Stimulated activated CD8-positive, alpha-beta memory T cell treated with anti-CD3 and anti-CD28 coated beads, Interleukin-7, amount 100 ng/mL, for 48 hours (primary cell): ENCODE measurements around the gene SYNGR4.
"Not testable (repeated sequence)": the region's sequence is repeated elsewhere in the genome, so short reads cannot be mapped to it uniquely, and the experiment has no call there.

Source experiments
- DNase-seq, 2 donors: peaks; one replicate each; pipeline ENCODE4 v3.0.0-alpha.2; 2020; ENCODE audit warnings: low read depth in 1 of 2; ENCODE audit errors: extremely low read depth in 1 of 2

Gene SYNGR4

DNA sequence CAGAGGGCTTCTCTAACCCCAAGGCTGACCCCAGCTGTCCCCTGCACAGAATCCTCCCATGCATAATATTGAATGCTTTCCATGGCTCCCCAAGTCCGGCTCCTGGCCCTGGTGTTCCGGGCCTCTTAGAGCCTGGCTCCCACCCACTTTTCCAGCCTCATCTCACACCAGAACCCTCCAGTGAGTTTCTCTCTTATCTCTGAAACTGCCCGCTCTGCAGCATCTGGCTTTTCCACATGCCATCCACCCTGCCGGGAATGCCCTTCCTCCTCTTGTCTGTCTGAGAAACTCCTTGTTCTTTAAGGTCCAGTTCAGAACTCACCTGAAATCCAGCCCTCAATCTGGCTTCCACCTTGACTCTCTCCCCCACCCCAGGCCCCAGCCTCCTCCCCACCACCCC lies 6.8 kb downstream of the SYNGR4 start:
- DNase-seq, result no peak

DNA sequence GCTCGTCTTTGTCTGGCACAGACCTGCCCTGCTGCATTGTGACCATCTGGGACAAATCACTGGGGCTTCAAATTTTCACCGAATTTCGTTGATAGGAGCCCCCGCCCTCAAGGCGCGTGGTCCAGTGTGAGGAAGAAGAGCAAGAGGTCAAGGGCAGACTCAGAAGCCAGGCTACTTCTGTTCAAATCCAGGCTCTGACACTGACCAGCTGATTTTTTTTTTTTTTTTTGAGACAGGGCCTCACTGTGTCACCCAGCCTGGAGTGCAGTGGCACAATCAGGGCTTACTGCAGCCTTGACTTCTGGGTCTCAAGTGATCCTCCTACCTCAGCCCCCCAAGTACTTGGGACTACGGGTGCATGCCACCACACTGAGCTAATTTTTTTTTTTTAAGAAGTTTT lies 7.2 kb downstream of the SYNGR4 start:
- DNase-seq, result no peak

DNA sequence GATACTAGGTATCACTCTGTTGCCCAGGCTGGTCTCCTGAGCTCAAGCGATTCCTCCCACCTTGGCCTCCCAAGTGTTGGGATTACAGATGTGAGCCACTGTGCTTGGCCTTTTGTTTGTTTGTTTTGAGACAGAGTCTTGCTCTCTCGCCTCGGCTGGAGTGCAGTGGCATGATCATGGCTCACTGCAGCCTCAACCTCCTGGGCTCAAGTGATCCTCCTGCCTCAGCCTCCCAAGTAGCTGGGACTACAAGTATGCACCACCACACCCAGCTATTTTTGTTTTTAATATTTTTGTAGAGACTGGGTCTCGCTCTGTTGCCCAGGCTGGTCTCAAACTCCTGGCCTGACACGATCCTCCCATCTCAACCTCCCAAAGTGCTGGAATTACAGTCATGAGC lies 7.6 kb downstream of the SYNGR4 start:
- DNase-seq, result not testable (repeated sequence)

- DNase-seq, result no peak
Observed at GRCh38 chr19:48372904-48373303, 8.7 kb downstream of the SYNGR4 start.

GRCh38 chr19:48373567-48373966 lies 9.4 kb downstream of the SYNGR4 start:
- DNase-seq, result no peak

DNA sequence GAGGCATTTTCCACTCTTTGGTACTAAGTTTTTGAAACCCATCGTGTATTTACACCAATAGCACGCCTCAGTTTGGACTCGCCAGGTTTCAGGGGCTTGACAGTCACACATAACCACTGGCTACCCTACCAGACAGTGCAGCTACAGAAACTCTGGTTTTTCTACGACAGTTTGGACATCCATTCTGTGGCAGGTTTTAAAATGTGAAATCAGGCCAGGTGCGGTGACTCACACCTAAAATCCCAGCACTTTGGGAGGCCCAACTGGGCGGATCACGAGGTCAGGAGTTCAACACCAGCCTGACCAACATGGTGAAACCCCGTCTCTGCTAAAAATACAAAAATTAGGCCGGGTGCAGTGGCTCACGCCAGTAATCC lies 14.0 kb downstream of the SYNGR4 start:
- no peak for DNase-seq

DNA sequence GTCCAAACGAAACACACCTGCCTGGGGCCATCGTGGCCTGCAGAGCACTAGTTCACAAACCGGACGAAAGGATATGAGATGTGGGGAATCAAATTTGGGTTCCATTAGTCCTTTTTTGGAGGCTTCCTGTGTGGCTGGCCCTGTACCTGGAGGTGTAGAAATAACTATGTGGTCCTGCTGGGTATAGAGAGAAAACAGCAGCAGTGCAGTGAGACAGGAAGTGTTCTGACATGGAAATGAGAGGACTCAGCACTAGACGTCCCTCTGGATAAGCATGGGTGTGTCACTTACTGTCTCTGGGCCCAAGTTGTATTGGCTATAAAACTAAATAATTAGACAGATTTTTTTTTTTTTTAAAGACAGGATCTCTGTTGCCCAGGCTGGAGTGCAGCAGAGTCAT lies 14.9 kb downstream of the SYNGR4 start:
- DNase-seq, result no peak

DNA sequence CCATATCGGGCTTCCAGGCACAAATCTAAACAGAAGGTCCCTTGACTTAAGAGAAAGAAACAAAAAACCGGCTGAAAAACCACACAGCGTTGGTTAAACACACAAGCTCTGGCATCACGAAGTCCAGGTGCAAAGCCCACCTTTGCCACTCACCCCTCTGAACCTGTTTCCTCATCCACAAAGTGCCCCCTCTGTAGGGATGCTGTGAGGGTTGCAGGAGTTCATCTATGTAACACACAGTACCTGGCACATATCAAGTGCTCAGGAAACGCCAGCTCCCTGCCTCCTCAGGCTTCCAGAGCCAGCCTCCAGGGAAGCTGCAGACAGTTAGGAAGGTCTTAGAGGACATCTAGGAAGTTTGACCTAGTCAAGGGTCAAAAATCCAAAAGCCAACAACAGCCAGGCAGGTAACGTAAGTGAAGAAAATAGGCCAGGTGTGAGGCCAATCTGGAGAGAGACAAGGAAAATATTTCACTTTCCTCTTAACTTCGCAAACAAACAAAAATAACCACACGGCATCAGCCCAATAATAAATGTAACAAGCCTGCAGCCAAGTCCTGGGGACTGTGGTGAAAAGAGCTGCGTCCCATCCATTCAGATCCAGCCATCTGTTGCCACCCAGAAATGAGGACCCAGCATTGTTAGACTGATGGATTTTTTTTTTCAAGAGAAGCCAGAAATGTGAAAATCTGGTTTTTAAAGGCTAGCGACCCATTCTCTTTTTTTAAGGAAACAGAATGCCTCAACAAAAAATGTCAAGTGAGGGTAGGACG lies 17.2 kb downstream of the SYNGR4 start:
- DNase-seq, result no peak

DNA sequence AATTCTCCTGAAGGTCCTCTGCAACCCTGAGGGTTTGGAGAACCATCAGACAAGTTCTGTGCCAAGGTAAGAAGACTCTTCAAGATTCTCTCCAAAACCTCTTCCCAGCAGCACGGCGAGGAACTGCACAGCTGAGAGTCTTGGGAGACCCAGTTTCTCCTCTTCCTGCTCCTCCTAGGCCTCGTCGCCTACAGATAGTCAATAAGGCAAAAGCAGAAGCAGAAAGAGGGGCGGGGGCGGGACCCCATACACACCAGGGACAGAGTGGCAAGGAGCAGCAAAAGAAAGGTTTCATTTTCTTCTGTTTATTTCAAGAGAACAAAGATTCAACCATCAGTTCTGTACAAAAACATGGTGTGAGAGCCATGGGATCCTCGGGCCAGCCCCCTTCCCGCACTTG lies 18.1 kb downstream of the SYNGR4 start:
- DNase-seq, result no peak

DNA sequence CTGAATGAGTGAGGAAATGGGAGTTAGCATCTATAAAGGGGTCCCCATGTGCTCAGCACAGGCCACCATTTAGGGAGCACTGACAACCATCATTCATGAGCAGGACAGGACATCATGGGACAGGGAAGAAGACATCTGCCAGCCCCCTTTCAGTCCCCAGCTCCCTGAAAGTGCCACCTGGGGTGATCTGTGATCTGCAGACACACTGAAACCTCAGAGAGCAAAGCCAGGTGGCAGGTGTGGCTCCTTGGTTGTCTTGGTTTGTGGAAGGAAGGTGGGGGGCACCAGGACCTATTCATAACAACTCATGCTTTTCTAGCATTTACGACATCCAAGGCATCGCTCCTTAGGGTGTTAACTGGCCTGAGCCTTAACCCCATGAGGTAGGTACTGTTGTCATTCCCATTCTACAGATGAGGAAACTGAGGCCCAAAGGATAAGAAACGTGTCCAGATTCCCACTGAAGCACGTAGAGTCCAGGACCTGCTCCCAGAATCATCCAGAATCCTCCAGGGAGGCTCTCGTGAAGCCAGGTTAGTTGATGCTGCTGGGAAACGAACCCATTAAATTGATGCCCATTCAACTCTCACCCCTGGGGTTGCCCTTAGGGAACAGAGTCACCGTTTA lies 21.4 kb downstream of the SYNGR4 start:
- DNase-seq, result no peak

GRCh38 chr19:48386981-48387380 lies 22.8 kb downstream of the SYNGR4 start:
- DNase-seq, result no peak

DNA sequence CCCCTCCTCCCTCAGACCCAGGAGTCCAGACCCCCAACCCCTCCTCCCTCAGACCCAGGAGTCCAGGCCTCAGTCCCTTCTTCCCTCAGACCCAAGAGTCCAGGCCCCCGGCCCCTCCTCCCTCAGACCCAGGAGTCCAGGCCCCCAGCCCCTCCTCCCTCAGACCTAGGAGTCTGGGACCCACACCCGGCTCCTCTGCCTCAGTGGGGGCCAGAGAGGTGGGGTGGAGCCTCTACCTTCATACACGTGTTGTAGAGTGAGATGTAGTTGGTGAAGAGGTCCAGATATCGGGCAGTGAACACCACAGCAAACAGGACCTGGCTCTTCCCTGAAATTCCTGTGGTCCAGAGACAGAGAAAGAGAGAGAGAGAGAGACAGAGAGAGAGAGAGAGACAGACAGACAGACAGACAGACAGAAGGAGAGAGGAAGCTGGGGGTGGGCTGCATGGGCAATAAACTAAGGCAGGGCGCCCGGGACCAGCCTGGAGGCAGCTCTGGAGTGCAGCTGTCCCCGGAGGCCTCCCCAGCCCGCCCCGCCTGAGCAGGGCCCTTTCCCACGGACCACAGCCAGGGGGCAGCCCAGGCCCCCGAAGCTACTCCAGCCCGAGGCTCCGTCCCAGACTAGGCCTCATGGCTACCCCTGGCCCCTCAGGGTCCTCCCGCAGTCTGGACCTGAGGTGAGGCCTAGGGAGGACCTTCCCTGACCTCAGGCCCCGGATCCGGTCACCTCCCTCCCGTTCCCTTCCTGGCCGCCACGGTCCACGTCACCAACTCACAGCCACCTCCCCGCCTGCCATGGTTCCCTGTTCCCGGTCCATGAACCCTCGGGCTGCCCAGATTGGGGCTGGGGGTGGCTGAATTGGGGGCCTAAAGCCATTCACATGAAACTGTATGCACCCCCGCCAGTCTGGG lies 26.3 kb downstream of the SYNGR4 start:
- no peak for DNase-seq

DNA sequence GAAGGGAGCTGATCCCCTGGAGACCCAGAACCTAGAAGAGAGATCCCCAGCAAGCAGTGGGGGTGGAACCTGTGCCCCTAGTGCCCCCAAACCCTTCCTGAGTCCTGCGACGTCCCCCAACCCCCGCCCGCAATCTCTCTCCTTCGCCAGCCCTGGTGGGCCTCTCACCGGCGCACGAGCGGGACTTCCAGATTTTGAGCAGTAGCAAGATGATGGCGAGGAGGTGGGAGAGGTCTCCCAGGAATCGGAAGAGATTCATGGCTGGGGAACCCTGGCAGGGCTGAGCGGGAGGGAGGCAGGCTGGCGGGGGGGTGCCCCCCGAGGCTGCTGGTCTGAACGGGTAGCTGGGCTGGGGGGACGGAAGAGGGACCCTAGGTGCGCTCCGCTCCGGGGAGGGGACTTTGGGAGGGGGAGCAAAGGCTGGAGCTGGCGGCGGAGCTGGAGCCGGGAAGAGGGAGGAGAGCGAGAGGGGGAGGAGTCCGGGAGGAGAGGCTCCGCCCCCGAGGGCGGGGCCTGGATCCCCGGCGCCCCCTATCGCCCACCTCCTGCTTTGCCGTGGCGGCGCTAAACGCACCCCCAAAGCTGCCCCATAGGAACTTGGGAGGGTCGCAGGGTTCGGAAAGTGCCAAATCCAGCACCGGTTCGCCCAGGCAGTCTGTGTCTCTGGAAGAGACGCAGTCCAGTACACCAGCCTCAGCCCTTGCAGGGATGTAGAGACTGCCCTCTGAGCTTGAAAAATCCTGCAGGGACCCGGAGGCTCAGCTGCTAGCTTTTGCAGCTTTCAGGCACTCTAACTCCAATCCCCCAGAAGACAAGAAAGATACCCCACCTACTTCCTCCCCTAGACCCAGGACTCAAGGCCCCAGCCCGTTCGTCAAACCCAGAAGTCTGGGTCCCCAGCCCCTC lies 27.2 kb downstream of the SYNGR4 start, which contains the start of gene KDELR1:
TSS of gene KDELR1 (minus strand) at position 452 of the 906 bp plus-strand sequence. CDS start at position 259, 193 bp downstream.
- no peak for DNase-seq

GRCh38 chr19:48392006-48392344 lies 27.8 kb downstream of the SYNGR4 start:
- not testable (repeated sequence) for DNase-seq

- DNase-seq, result no peak
Observed at GRCh38 chr19:48392860-48393558, 28.8 kb downstream of the SYNGR4 start.

DNA sequence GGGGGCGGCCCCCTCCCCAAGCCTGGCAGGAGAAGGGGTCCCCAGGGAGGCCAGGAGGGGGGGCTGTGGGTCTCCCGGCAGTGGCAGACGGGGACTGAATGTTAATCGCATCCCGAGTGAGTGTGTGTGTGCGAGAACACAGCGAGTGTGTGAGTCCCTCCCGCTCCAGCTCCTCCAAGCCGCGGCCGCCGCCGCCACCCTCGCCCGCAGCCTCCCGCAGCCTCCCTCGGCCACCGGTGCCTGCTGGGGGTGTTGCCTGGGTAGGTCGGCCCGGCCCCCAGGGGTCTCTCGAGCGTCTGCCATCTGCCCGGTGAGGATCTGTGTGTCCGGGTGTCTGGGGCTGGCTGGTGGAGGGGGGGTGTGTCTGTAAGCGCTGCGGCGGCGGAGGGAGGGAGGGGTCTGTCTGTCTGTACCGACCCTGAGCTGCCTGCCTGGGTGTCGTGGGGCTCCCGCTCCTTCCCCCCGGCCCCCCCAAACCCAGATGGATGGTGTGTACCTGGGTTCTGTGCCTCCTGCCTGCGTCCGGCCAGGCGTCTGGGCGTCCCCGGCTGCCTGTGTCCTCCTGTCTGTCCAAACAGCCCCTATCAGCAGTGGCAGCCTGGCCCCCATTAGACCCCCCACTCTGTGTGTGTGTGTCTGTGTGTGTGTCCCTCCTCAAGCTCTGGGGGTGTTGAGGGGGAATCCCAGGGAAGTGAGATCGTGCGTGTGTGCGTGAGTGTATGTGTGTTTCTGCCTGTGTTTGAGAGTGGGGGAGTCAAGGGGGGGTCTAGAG lies 29.6 kb downstream of the SYNGR4 start, which contains the start of gene GRIN2D:
TSS of gene GRIN2D (plus strand) at position 110 of the 772 bp plus-strand sequence. CDS start 4,725 bp downstream, outside the sequence.
- no peak for DNase-seq

- no peak for DNase-seq
Observed at GRCh38 chr19:48394331-48395169, 30.4 kb downstream of the SYNGR4 start.

- no peak for DNase-seq
Observed at GRCh38 chr19:48395170-48395455, 30.9 kb downstream of the SYNGR4 start.
